ENCODE data around the gene ADPRHL1.

The ADPRHL1 gene

DNA sequence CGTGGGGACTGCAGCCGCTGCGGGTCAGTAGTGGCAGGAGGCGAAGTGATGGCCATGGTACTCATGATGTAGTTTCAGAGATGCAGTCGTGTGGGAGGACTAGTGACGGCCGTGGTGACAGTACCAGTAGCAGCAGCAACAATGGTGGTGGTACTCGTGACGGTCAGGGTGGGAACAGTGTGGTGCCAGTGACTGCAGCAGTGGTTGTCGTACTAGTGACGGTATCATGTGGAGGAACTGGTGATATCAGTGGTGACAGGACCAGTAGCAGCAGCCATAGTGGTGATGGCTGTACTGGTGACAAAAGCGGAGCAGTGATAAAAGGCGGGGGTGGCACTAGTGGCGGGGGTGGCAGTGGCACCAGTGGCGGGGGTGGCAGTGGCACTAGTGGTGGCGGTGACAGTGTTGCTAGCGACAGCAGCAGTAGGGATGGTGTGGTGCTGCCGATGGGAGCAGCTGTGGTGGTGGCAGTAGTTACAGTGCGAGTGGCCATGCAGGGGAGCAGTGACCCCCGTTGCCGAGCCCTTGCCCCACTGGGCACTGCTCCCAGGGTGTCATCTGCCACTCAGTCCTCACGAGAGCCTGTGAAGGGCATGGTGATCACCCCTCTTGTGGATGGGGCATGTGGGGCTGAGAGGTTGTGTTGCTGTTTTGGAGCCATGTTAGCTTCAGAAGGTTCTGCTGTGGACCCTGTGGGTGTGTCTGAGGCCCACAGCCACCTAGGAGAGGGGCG, 22.7 kb downstream of the ADPRHL1 start:
- no peak for DNase-seq

DNA sequence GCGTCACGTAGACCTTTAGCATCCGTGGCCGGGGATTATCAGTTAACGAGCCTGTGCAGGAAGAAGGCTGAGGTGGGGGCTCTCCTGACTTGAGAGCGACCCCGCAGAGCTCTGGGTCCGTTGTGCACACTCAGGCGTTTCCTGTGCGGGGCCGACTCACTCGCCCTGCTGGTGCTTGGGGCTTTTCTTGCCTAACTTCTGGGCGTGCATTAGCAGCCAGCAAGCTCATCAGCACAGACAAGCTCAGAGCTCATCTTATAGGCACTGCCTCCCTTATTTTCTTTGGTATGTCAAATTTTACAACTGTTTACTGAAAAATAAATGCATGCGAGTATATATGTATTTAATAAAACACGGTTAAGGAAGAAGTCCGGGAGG, 23.7 kb downstream of the ADPRHL1 start:
- DNase-seq, result no peak

DNA sequence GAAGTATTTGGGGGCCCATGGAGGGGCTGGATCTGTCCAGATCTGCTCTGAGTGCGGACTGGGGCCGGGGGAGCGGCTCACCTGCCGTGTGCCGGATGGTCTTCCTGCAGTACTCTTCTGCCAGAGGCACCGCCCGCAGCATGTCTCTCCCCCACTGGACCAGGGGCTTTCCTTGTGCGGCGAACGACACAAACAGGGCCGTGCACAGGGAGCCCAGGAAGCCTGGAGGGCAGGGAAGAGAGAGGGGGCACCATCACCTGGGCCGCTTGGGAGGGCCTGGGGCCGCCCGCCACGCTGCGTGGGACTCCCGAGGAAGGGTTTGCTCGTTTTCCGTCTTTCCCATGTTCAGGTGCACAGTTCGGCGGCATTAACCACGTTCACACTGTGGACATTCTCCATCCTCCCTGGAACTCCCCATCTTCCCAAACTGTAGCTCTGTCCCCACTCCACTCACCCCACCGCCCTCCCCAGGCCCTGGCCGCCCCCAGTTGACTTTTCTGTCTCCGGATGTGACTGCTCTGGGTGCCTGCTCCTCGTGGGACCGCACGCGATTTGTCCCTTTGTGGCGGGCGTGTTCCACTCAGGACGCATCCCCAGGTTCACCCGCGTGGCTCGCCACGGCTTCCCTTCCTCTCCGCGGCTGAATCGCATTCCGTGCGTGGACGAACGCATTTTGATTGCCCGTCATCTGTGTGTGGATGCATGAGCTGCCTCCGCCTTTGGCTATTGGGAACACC, 24.2 kb downstream of the ADPRHL1 start:
- no peak for DNase-seq

DNA sequence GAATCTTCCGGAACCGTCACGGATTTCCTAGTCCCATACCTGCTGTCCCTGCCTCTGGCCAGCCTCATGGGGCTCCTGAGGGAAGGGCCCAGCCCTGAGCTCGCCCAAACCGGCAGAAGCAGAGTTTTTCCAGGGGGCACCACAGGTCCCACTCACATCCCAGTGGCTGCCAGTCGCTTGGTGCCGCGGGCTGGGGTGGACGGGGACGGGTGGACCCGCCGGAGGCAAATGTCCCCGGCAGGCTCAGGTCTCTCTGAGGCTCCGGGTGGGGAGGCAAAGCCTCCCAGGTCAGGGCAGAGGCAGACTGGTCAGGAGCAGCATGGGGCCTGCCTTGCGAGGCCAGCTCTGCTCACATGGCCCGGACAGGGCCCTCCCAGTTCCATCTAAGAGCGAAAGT, 24.8 kb downstream of the ADPRHL1 start:
- no peak for DNase-seq

DNA sequence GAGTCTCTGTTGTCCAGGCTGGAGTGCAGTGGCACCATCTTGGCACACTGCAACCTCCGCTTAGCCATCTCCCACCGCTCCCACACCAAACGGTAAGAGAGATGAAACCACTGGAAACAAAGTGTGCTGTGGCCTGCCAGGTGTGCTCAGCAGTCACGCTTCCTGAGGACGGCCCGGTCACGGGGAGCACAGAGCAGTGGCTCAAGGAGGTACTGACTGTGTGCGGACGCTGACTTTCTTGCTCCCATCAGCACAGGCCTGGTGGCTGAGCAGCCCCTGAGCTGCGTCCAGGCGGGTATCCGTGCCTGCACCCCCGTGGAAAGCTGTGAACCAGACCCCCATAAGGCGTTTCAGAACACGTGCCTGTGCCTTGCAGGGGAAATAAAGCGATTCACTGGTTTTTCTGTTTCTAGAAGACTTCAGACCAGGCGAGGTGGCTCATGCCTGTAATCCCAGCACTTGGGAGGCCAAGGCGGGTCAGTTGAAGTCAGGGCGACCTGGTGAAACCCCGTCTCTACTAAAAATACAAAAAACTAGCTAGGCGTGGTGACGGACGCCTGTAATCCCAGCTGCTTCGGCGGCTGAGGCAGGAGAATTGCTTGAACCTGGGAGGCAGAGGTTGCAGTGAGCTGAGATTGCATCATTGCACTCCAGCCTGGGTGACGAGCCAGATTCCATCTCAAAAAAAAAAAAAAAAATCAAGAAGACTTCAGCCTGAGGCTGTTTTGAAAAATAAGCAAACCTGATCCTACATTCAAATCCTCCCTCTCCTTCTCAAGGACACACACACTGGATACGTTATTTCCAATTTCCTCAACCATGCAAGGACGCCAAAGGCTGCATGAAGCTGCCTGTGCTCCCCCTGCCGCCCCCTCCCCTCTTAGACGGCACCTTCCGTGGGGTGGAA, 25.5 kb downstream of the ADPRHL1 start:
- no peak for DNase-seq

DNA sequence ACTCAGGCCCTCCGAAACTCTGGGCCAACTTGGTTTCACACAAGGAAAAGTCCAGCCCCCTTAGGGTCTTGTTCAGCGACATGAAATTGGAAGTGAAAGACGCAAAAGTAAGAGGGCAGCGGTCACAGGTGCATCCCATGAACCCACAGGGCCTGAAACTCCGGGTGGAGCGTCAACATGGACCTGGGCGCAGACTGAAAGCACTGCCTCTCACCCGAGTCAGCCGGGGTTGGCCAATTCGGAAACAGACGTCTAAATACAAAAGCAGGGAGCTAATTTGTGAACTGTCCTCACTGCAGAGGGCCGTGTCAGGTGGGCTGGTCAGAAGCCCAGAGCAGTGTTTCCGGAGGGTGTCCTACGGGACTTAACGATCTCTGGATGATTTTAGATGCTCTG, 26.7 kb downstream of the ADPRHL1 start:
- DNase-seq, result no peak

DNA sequence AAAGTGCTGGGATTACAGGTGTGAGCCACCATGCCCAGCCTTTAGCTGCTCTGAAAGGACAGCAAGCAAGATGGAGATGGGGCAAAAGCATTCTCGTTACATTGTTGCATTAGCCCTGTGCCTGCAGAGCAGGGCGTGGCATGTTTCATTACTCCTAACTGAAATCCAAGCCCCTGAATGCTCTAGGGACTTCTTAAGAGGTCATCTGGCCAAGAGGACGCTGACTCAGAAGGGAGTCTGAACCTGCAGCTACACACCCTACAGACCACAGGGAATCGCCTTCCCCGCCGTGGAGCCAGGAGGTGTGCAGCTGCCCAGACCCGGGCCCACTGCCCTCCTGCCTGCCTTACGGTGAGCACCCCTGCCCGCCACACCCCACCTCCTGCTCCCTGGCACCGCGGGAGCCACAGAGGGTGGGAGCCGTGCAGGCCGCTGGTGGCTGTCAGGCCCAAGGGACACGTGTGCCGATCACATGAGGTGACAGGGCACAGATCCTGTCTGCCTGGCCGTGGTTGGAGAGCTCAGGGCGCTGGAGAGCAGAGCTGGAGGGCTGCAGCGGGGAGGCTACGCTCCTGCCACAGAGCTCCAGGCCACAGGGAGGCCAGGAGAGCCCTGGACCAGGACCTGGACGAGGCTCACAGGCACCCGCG, 27.2 kb downstream of the ADPRHL1 start:
- DNase-seq, result no peak

DNA sequence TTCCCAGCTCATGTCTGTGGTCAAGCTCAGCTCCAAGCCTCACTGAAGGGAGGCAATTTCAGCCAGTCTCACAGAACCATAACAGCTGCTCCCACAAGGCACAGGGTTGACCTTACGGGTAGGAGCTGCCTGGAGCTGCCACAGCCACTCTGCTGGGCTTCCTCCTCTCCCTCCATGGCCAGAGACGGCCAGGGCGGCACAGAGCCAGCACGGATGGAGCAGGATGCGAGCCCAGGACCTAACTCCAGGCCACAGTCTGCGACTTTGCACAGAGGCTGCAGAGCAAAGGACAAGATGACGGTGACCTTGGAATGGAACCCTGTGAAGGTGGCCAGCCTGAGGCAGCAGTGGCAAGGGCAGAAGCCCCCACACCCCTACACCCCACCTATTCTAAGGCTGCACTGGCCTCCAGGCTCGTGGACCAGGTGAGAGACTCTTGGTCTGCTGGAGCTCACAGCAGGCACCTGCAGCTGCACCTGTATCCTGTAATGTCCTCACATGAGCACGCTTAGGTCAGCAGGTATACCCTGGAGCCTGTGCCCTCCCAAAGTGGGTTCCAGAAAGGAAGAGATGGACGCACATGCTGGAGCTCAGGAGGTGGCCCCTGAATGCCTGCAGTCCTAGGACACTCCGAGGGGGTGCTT, 29.6 kb downstream of the ADPRHL1 start:
- DNase-seq, result no peak

DNA sequence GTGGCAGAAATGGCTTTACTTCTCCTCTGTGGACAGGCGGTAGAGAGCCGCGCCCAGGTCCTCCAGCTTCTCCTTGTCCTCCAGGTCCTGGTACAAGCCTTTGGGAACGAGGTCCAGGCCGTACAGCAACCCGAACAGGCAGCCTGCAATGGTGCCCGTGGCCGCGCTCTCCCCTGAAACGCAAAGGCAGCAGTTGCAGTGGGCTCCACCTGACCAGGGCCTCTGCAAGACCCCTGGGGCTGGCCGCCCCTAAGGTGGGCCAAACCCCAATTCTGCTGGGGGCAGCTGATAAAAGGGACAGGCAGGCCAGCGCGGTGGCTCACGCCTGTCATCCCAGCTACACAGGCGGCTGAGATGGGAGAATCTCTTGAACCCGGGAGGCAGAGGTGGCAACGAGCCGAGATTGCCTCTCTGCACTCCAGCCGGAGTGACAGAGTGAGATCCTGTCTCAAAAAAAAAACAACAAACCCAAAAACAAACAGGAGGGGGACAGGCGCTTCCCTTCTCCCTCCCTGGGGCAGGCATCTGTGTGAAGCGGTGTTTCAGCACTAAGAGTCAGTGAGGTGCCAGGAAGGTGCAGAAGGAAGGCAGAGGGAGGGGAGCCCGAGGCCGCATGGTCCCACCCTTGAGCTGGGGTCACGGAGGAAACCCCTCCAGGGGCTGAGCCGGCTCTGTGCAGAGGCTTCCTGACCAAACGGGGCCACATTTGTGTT, 30.3 kb downstream of the ADPRHL1 start:
- DNase-seq, result no peak

DNA sequence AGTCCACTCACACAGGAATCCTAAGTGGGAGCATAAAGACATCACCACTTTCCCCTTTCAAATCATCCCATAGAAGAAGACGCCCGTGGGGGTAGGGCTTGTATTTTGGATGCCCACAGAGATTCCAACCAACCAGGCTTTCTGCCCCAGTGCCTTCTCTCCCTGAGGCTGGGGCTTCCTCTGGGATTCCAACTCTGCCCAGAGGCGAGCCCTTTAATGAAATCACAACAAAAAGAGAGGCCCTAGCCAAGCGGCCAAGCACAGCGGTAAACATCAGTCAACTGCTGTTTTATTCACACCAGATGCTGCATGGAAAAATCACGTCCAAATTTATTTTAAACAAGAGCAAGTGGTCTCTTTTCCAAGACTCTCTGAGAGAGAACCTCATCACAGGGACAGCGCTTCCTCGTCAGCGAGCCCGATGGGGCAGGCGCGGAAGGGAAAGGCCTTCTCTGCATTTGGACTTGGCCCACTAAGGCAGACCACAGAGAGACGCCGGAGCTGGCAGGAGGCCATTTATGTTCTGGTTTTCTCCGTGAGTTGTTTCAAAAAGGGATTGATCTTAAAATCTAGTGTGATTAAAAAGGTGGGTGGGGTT, 31.5 kb downstream of the ADPRHL1 start:
- DNase-seq, result no peak

DNA sequence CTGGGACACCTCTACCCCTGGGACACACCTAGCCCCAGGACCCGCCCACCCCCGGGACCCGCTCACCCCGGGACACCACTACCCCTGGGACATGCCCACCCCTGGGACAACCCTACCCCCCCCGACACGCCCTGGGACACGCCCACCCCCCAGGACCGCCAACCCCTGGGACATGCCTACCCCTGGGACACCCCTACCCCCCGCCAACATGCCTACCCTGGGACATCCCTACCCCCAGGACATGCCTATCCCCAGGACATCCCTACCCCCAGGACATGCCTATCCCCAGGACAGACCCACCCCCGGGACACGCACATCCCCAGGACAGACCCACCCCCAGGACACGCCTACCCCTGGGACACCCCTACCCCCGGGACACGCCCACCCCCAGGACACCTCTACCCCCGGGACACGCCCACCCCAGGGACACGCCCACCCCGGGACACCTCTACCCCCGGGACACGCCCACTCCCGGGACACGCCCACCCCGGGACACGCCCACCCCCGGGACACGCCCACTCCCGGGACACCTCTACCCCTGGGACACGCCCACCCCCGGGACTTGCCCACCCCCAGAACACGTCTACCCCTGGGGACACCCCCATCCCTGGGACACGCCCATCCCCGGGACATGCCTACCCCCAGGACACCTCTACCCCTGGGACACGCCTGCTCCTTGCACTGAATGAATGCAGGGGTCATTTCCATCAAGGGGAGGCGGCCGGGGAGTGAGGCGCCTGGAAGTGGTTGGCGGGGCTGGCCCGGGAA, 32.3 kb downstream of the ADPRHL1 start:
- DNase-seq, result no peak

DNA sequence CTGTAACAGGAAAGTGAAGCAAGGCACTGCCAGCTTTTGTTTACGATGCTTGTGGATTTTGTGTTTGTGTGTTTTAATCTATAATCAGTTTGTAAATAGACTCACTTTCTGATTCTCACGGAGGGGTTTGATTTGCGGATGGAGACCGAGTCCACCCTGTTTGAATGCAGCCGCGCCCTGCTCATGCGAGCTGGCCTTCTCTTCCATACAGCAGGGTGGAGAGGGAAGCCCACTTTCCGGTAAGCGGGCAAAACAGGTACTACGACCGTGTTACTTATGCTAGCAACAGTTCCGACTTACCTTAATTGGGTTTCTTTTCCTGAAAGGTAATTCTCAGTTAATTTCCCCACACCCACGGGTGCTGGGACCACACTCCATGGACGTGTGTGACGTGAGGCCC, 33.1 kb downstream of the ADPRHL1 start:
- no peak for DNase-seq

DNA sequence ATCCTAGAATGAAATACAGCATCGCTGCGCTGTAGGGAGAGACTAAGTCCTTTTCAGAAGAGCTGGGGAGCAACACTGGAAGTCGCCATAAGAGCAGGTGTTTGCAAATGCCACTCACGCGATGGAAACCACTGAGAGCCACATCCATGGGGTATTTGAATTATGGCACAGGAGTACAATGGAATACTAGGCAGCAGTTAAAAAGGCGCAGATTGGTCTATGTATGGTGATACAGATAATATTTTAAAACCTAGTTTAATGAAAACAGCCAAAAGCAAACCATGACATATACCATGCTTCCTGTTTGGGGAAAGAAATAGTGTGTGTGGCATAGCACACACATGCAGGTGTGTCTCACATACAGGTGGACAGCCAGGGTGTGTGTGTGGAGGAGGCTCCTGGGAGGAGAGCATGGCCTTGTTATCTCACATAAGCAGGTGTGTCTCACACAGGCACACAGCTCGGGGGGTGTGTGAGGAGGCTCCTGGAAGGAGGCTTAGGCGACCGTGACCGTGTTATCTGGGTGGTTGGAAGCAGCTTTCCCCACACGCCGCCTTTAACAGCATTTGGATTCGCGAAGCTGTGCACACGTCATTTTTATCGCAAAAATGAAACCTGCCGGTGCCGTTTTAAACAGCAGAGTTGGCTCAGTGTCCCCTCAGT, 33.6 kb downstream of the ADPRHL1 start:
- DNase-seq, result no peak

DNA sequence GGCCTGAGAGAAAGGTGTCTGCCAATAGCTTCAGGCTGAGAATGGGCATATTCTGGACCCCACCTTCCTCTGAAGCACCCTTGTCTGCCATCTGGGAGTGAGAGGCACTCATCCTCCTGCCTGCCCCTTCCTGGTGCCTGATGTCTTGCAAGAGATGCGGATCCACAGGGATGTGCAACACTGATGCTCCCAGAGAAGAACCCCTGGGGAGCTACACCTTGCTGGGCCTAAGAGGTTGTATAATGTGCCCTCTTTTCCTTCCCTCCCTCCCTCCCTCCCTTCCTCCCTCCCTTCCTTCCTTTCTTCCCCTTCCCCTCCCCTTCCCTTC, 34.6 kb downstream of the ADPRHL1 start:
- no peak for DNase-seq

DNA sequence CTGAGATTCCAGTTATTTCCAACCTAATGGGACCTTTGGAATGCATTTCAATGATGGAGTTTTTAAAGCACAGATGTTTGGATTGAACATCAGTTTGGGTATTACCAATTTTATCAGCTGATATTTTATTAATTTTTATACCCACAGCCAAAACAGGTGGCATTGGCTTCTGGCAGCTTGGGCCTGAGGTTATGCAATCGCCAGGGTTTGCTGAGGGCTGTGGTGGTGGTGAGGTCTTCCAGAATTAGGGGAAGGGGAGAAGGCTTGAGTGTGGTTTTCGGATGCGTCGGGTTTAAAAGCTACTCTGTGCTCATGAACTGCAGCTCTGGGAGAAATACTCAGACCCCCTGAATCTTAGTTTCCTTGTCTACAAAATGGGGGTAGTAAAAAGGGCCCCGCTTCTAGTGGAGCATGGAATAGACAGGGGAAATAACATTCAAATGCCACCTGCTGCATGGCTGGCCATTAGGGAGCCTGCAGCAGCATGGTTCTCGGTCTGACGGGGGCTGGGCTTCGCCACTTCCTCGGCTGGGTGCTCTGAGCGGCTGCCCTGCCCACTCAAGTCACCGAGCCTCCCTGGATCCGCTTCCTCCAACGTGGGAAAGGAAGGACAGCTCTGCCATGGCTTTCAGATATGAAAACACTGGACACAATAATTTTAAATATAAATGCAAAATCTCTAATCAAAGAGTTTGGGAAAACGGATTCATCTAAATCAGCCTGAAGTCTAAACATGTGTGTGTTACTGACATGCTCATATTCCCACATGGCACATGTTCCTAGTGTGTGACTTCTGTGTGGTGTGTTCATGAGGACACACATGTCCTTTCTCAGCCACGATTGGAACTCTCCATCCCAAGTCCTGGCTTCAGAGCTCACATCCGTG, 35.2 kb downstream of the ADPRHL1 start:
- DNase-seq, result no peak

DNA sequence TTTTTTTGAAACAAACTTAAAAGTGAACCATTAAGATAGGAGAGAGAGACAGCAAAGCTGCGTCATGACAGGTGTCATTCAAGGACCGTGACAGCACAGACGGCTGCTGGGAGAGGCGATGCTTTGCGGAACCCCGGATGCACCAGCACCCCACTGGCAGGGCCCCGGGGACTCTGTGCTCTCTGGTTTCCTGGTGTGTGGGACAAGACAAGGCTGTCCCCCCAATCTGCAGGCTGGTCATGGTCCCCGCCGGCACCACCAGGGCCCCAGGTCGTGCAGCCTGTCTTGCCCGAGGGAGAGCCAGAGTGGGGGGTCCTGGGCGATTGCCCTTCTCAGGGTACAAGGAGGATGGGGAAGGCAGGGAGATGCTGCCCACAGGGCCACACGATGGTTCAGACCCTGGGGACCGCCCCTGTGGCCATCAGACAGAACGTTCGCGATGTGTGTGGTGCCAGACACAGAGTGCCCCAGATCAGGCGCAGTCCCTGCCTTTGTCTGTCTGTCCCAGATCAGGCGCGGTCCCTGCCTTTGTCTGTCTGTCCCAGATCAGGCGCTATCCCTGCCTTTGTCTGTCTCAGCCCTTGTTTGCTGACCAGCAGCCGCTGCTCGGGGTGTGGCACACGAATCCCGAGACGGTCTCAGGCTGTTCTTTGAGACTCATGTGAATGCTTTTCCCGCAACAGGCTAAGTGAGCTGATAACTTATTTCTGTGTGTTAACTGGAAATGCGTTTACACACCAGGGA, 36.1 kb downstream of the ADPRHL1 start:
- no peak for DNase-seq

DNA sequence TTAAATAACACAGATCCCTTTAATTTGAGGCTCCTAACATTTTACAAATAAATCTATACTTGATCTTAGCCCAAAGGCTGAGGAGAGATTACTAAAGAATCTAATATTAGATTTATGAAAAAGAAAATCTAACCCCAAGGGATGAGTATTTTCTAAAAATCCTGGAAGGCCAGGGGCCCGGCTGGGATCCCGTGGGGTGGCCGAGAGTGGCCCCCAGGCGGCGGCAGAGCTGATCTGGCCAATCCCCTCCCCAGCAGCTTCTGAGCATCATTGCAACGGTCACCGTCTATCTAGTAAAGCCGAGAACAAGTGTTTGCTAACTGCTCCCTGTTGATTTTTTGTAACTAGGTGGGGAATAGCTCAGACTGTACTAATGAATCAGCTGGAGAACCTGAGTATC, 37.5 kb downstream of the ADPRHL1 start:
- DNase-seq, result no peak

DNA sequence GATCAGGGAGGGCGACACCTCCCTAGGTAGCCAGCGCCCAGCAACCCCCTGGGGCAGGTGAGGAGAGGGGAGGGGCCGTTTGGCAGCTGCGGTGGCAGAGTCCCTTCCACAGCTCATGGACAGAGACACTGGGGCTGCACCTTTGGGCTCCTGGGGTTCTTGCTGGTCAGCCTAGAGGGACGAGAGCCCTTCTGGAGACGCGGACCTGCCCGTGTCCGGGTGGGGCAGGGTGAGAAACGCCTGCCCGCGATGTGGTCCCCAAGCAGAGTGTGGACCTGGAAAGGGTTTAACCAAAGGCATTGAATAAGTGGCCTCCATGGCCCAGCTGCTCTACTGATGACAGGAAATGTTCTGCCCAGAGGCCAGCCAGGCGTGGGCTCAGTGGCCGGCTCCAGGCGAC, 38.3 kb downstream of the ADPRHL1 start:
- DNase-seq, result no peak

DNA sequence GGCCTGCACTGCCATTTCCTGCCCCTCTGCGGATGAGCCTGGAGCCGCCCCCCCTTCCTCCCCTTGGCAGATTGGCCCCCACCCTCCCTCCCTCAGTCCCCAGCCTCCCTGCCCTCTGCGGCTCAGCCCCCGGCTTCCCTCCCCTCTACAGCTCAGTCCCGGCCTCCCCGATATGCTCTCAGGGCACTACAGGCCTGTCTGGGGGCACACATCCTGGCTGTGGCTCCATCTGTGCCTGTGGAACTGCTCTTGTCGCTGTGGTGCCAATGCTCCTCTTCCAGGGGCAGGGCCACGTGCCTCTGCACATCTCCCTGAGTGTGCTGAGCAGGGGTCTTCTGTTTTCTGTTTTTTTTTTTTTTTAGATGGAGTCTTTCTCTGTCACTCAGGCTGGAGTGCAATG, 39.0 kb downstream of the ADPRHL1 start:
- DNase-seq, result no peak

All from activated naive CD4-positive, alpha-beta T cell treated with Interleukin-2 at 50 U/mL for 16 hours (primary cell).